GM18498 (cell line): Measurements from ENCODE around the gene KIRREL2.
"Not testable (repeated sequence)": the region's sequence is repeated elsewhere in the genome, so short reads cannot be mapped to it uniquely, and the experiment has no call there.

ENCODE experiments used
- ATAC-seq: cut with Tn5 transposase; IDR thresholded peaks from one replicate; pipeline ENCODE4 v1.9.1; 2021; ENCODE audit warnings: mild to moderate bottlenecking, moderate library complexity; ENCODE audit not compliant: unreplicated experiment

Gene KIRREL2

GRCh38 chr19:35895911-35896642 lies 39.4 kb downstream of the KIRREL2 start:
- no peak for ATAC-seq

- no peak for ATAC-seq
Measured at GRCh38 chr19:35896643-35897040, 39.9 kb downstream of the KIRREL2 start.

- no peak for ATAC-seq
Measured at GRCh38 chr19:35897706-35898451, 41.2 kb downstream of the KIRREL2 start.

- no peak for ATAC-seq
Measured at GRCh38 chr19:35898499-35898809, 41.7 kb downstream of the KIRREL2 start.

GRCh38 chr19:35899547-35900214 lies 43.0 kb downstream of the KIRREL2 start:
- peak; percentile 39 for ATAC-seq

- no peak for ATAC-seq
Measured at GRCh38 chr19:35901055-35901644, 44.4 kb downstream of the KIRREL2 start.

- no peak for ATAC-seq
Measured at GRCh38 chr19:35901854-35902661, 45.3 kb downstream of the KIRREL2 start, which contains the start of gene HCST. HCST (plus strand) TSS chr19:35902529; CDS start chr19:35902594, 65 bp downstream.

GRCh38 chr19:35902870-35903475 lies 46.3 kb downstream of the KIRREL2 start:
- no peak for ATAC-seq

GRCh38 chr19:35903550-35904179 lies 47.0 kb downstream of the KIRREL2 start:
- peak; percentile 48 for ATAC-seq

GRCh38 chr19:35904311-35905068 lies 47.8 kb downstream of the KIRREL2 start:
- ATAC-seq = no peak

- no peak for ATAC-seq
Measured at GRCh38 chr19:35905178-35905727, 48.5 kb downstream of the KIRREL2 start.

- ATAC-seq = no peak
Measured at GRCh38 chr19:35907377-35907745, 50.6 kb downstream of the KIRREL2 start.

GRCh38 chr19:35908010-35908441 lies 51.3 kb downstream of the KIRREL2 start, which contains the start of gene TYROBP:
TYROBP (minus strand) TSS chr19:35908295; CDS start chr19:35908228, 67 bp downstream.
- no peak for ATAC-seq

GRCh38 chr19:35908973-35909683 lies 52.4 kb downstream of the KIRREL2 start:
- no peak for ATAC-seq

GRCh38 chr19:35909684-35910035 lies 52.9 kb downstream of the KIRREL2 start:
- ATAC-seq = no peak

GRCh38 chr19:35910355-35910754 lies 53.6 kb downstream of the KIRREL2 start:
- not testable (repeated sequence) for ATAC-seq

- no peak for ATAC-seq
Measured at GRCh38 chr19:35911173-35911572, 54.5 kb downstream of the KIRREL2 start.

- no peak for ATAC-seq
Measured at GRCh38 chr19:35911790-35912189, 55.1 kb downstream of the KIRREL2 start.
